Mucosa of rectum (tissue), 2 donors: Measurements from ENCODE around the gene LNPEP.

Source experiments
- H3K27ac ChIP-seq, 2 donors: one replicate each; pipeline ENCODE4 v1.7.0; 2013; ENCODE audit warnings: inconsistent platforms in 2 of 2, low read depth in 2 of 2, low read length in 2 of 2
- H3K27me3 ChIP-seq, 2 donors: one replicate each; pipeline ENCODE4 v1.7.0; 2013; ENCODE audit warnings: low read length in 2 of 2; ENCODE audit not compliant: control insufficient read depth in 2 of 2, insufficient read depth in 2 of 2
- H3K36me3 ChIP-seq, 2 donors: one replicate each; pipeline ENCODE4 v1.7.0; 2013; ENCODE audit warnings: low read length in 2 of 2; ENCODE audit not compliant: control insufficient read depth in 2 of 2, insufficient read depth in 2 of 2
- H3K4me1 ChIP-seq, 2 donors: one replicate each; pipeline ENCODE4 v1.7.0; 2013; ENCODE audit warnings: low read length in 2 of 2, mild to moderate bottlenecking in 1 of 2; ENCODE audit not compliant: control insufficient read depth in 2 of 2, insufficient read depth in 2 of 2
- H3K4me3 ChIP-seq, 2 donors: one replicate each; pipeline ENCODE4 v1.7.0; 2013; ENCODE audit warnings: low read length in 2 of 2
- H3K9ac ChIP-seq, 2 donors: one replicate each; pipeline ENCODE4 v1.7.0; 2013; ENCODE audit warnings: low read length in 2 of 2, low read depth in 1 of 2, mild to moderate bottlenecking in 1 of 2
- H3K9me3 ChIP-seq, 2 donors: one replicate each; pipeline ENCODE4 v1.7.0; 2013; ENCODE audit warnings: low read length in 2 of 2; ENCODE audit not compliant: control insufficient read depth in 2 of 2
- donor health status: healthy.
- donor health status: Normal muscosa, but diverticular disease.

The LNPEP gene

DNA sequence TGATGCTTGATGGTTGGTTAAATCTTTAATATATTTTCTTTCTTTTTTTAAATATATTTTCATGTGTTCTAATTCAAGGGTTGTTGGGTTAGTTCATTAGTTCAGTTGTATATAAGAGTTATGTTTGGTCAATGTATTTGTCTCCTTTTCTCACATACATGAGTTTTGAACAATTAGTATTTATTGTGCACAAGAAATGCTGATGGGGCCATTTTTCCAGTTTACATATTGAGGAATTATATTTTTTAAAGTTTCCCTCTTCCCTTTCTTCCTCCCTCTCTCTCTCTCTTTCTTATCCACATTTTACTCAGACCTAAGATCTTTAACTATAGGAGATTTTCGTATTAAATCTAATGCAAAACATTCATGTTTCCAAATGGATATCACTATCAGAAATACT, 74.0 kb downstream of the LNPEP start:
- no peaks in the 10 kb centered on the region for H3K27me3 ChIP-seq
- H3K9me3 ChIP-seq: no peaks in the 10 kb centered on the region
- H3K9ac ChIP-seq: no peak overlapping the region
- no peak overlapping the region for H3K27ac ChIP-seq
- H3K4me3 ChIP-seq: no peak overlapping the region
- H3K36me3 ChIP-seq: peaks cover 17 to 23% of the 10 kb centered on the region in 2 donors
- H3K4me1 ChIP-seq: no peaks in the 10 kb centered on the region

- no peaks in the 10 kb centered on the region for H3K4me1 ChIP-seq
- H3K4me3 ChIP-seq: no peak overlapping the region
- no peaks in the 10 kb centered on the region for H3K9me3 ChIP-seq
- H3K9ac ChIP-seq: no peak overlapping the region
- no peaks in the 10 kb centered on the region for H3K27me3 ChIP-seq
- H3K27ac ChIP-seq: no peak overlapping the region
- H3K36me3 ChIP-seq: peaks cover 18 to 25% of the 10 kb centered on the region in 2 donors
These were observed 74.7 kb downstream of the LNPEP start for GRCh38 chr5:97010606-97011005.

GRCh38 chr5:97011567-97011966, 75.7 kb downstream of the LNPEP start:
- H3K36me3 ChIP-seq: peaks cover 20 to 26% of the 10 kb centered on the region in 2 donors
- H3K27ac ChIP-seq: no peak overlapping the region
- H3K4me1 ChIP-seq: no peaks in the 10 kb centered on the region
- H3K9ac ChIP-seq: no peak overlapping the region
- H3K27me3 ChIP-seq: no peaks in the 10 kb centered on the region
- H3K9me3 ChIP-seq: no peaks in the 10 kb centered on the region
- H3K4me3 ChIP-seq: no peak overlapping the region

DNA sequence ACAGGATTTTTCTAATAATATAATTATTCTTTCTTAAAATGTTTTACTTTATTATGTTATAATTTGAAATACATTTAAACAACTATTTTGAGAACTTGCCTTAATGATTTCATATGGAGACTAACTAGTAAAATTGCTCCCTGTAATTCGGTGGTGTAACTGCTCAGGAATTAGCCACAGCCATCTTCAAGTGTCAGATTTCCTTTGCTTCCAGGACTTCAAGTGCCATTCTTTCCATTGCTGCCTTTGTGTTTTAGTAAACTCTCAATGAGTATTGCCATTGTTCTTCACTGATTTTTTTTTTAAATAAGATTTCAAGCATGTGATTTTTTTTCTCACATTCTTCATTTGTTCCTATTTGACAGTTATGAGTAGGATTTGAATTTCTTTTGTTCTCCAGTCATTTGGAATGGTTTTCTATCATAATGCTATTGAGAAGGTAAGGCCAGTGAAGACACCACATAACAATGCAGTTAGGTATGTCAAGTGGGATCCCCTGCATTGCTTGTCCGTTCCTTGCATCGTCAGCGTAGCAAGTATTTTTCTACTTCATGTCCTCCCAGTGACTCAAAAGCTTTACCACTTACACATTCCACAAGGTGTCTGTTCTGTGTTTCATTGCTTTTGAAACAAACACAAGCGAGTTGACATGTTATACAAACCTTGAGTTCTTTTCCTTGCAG, 83.7 kb downstream of the LNPEP start:
- Histone ChIP-seq H3K27ac (no peak overlapping the region), H3K36me3 (peaks cover 34 to 60% of the 10 kb centered on the region in 2 donors)

GRCh38 chr5:97021416-97021815, 85.5 kb downstream of the LNPEP start:
- Histone ChIP-seq H3K36me3 (peaks cover 28 to 55% of the 10 kb centered on the region in 2 donors), H3K4me1 (peaks cover 0 to 2% of the 10 kb centered on the region in 2 donors), H3K27me3 (no peaks in the 10 kb centered on the region), H3K27ac (no peak overlapping the region), H3K4me3 (no peak overlapping the region), H3K9me3 (no peaks in the 10 kb centered on the region), H3K9ac (no peak overlapping the region)

More for the DNA sequence above, 83.7 kb downstream of the LNPEP start:
- Histone ChIP-seq H3K27me3 (no peaks in the 10 kb centered on the region), H3K9ac (no peak overlapping the region), H3K4me3 (no peak overlapping the region), H3K4me1 (peaks cover 0 to 2% of the 10 kb centered on the region in 2 donors), H3K9me3 (no peaks in the 10 kb centered on the region)

DNA sequence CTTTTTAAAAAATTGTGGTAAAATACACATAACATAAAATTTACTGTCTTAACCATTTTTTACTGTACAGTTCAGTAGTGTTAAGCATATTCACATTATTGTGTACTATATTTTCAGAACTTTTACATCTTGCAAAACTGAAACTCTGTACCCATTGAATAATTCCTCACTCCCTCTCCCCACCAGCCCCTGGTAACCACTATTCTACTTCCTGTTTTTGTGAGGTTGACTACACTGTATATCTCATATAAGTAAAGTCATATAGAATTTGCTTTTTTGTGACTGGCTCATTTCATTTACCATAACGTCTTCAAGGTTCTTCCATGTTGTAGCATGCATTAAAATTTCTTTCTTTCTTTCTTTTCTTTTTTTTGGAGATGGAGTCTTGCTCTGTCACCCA, 87.0 kb downstream of the LNPEP start:
- Histone ChIP-seq H3K36me3 (peaks cover 33 to 54% of the 10 kb centered on the region in 2 donors), H3K27ac (no peak overlapping the region), H3K9me3 (no peaks in the 10 kb centered on the region), H3K27me3 (no peaks in the 10 kb centered on the region), H3K4me3 (no peak overlapping the region), H3K9ac (no peak overlapping the region), H3K4me1 (peaks cover 0 to 2% of the 10 kb centered on the region in 2 donors)

DNA sequence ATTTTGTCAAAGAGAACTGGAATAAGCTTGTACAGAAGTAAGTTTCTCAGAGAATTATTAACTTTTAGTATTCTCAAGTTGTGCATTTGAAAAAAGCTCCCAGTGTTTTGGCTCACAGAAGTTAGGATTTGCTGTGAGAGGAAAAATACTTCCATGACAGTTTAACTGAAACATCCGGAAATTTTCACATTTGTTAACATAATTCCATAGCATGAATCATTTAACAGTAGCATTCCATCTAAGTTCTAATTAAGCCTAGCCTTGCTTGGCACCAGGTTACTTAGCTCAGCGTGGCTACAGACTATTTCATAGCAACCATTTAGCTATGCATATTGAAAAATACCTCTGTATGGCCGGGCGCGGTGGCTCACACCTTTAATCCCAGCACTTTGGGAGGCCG, 90.8 kb downstream of the LNPEP start:
- no peak overlapping the region for H3K9ac ChIP-seq
- H3K36me3 ChIP-seq: peaks cover 40 to 47% of the 10 kb centered on the region in 2 donors
- H3K27ac ChIP-seq: no peak overlapping the region
- no peaks in the 10 kb centered on the region for H3K27me3 ChIP-seq
- no peak overlapping the region for H3K4me3 ChIP-seq
- H3K4me1 ChIP-seq: peaks cover 0 to 2% of the 10 kb centered on the region in 2 donors
- no peaks in the 10 kb centered on the region for H3K9me3 ChIP-seq

DNA sequence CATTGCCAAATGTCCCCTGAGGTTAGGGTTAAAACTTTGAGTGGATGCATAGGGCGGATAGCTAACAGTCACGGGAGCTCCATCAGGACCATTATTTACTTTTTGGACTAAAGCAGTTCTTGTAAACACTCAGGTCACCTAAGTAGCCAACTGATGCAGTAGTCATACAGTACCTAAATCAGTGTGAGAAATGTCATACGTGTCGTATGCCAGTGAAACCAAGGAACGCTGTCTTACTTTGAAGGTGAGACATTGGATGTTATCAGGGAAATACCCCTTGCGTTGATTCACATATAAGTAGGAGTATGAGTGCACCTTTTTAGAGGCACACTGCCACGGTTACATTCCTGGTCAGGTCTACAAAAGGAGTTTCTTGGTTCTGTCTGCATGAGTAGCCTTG, 101.9 kb downstream of the LNPEP start:
- Histone ChIP-seq H3K4me1 (no peaks in the 10 kb centered on the region), H3K9me3 (no peaks in the 10 kb centered on the region), H3K27ac (no peak overlapping the region), H3K4me3 (no peak overlapping the region), H3K9ac (no peak overlapping the region), H3K36me3 (peaks cover 3 to 9% of the 10 kb centered on the region in 2 donors), H3K27me3 (no peaks in the 10 kb centered on the region)

- H3K4me1 ChIP-seq: no peaks in the 10 kb centered on the region
- peaks cover 0 to 9% of the 10 kb centered on the region in 2 donors for H3K36me3 ChIP-seq
- no peak overlapping the region for H3K4me3 ChIP-seq
- no peak overlapping the region for H3K9ac ChIP-seq
- H3K27ac ChIP-seq: no peak overlapping the region
- no peaks in the 10 kb centered on the region for H3K27me3 ChIP-seq
- H3K9me3 ChIP-seq: no peaks in the 10 kb centered on the region
These were observed 105.4 kb downstream of the LNPEP start for GRCh38 chr5:97041239-97041638.

- Histone ChIP-seq H3K36me3 (peaks cover 0 to under 1% of the 10 kb centered on the region in 2 donors), H3K4me3 (no peak overlapping the region), H3K27ac (no peak overlapping the region), H3K27me3 (no peaks in the 10 kb centered on the region), H3K4me1 (no peaks in the 10 kb centered on the region), H3K9me3 (no peaks in the 10 kb centered on the region), H3K9ac (no peak overlapping the region)
These were observed 107.1 kb downstream of the LNPEP start for GRCh38 chr5:97042996-97043395.
